IMR-90 (cell line): ENCODE results near the gene PTPRN2. TPM values are rescaled to one million over a fixed set of nuclear protein-coding genes. Genes with fewer than 3 reads are reported as not detected.

ENCODE experiments used
- ATAC-seq: fragments of 200-7000 bp; cut with Tn5 transposase; 2 replicates; pipeline ENCODE4 v1.9.1; 2020; ENCODE audit warnings: low read depth, mild to moderate bottlenecking, moderate library complexity
- BruUV-seq: library from RNA; stranded (reverse); fragments of 400-500 nt; replicated peaks from 2 replicates; lab custom pipeline; 2021; lab: Mats Ljungman, UMichigan
- CTCF ChIA-PET: fragments of 300-600 bp; formaldehyde crosslinking; extraction: SDS; loops from one replicate; lab custom pipeline; 2021; ENCODE audit warnings: antibody characterized with exemption; lab: Yijun Ruan, JAX
- POLR2A ChIA-PET: fragments of 300-600 bp; sonication (Branson Sonifier 250); formaldehyde crosslinking; loops from one replicate; lab custom pipeline; 2022; ENCODE audit warnings: antibody characterized with exemption; ENCODE audit not compliant: unreplicated experiment; lab: Charles Lee
- DNase-seq: peaks from one replicate; pipeline ENCODE4 v3.0.0; 2013
- H2AFZ ChIP-seq: replicated peaks from 2 replicates; pipeline ENCODE3; 2013; ENCODE audit warnings: low read length, mild to moderate bottlenecking; ENCODE audit not compliant: poor library complexity
- H2AK5ac ChIP-seq: 2 replicates; pipeline ENCODE4 v1.6.1; 2013; ENCODE audit warnings: low read depth, low read length, inconsistent platforms
- H2AK9ac ChIP-seq: replicated peaks from 2 replicates; pipeline ENCODE3; 2013; ENCODE audit warnings: mild to moderate bottlenecking, low read depth, low read length, moderate library complexity; ENCODE audit not compliant: poor library complexity
- H2BK120ac ChIP-seq: 2 replicates; pipeline ENCODE4 v1.6.1; 2013; ENCODE audit warnings: low read depth, low read length, inconsistent platforms
- H2BK15ac ChIP-seq: 3 replicates; pipeline ENCODE4 v1.6.1; 2013; ENCODE audit warnings: low read depth, low read length, inconsistent platforms
- H2BK20ac ChIP-seq: 2 replicates; pipeline ENCODE4 v1.6.1; 2013; ENCODE audit warnings: low read depth, mild to moderate bottlenecking, inconsistent platforms, low read length, moderate library complexity
- H2BK5ac ChIP-seq: 2 replicates; pipeline ENCODE4 v1.6.1; 2013; ENCODE audit warnings: mild to moderate bottlenecking, low read depth, low read length, inconsistent platforms; ENCODE audit not compliant: poor library complexity, severe bottlenecking
- H3K14ac ChIP-seq: replicated peaks from 2 replicates; pipeline ENCODE4 v1.6.1; 2013; ENCODE audit warnings: low read depth, low read length, inconsistent platforms
- H3K18ac ChIP-seq: 2 replicates; pipeline ENCODE4 v1.6.1; 2013; ENCODE audit warnings: low read depth, low read length, control low read depth
- H3K23ac ChIP-seq: 2 replicates; pipeline ENCODE4 v1.6.1; 2013; ENCODE audit warnings: low read depth, low read length, inconsistent platforms
- H3K27ac ChIP-seq: 2 replicates; pipeline ENCODE4 v1.5.1; 2013; ENCODE audit warnings: mild to moderate bottlenecking, control low read depth, low read length; ENCODE audit not compliant: insufficient read depth
- H3K27me3 ChIP-seq: 2 replicates; pipeline ENCODE4 v1.6.1; 2013; ENCODE audit warnings: low read length; ENCODE audit not compliant: control insufficient read depth, insufficient read depth
- H3K36me3 ChIP-seq: 2 replicates; pipeline ENCODE4 v1.6.1; 2013; ENCODE audit warnings: low read length, mixed read lengths; ENCODE audit not compliant: control insufficient read depth, insufficient read depth
- H3K4ac ChIP-seq: 2 replicates; pipeline ENCODE4 v1.6.1; 2013; ENCODE audit warnings: low read depth, low read length, inconsistent platforms
- H3K4me1 ChIP-seq: 2 replicates; pipeline ENCODE4 v1.6.1; 2013; ENCODE audit warnings: low read length, mixed read lengths; ENCODE audit not compliant: control insufficient read depth, insufficient read depth
- H3K4me2 ChIP-seq: 2 replicates; pipeline ENCODE4 v1.6.1; 2013; ENCODE audit warnings: low read depth, mild to moderate bottlenecking, control low read depth, low read length, moderate library complexity
- H3K4me3 ChIP-seq: 2 replicates; pipeline ENCODE4 v1.5.1; 2013; ENCODE audit warnings: low read depth, mild to moderate bottlenecking, control low read depth, low read length, moderate library complexity; ENCODE audit not compliant: insufficient read depth
- H3K56ac ChIP-seq: 2 replicates; pipeline ENCODE4 v1.6.1; 2013; ENCODE audit warnings: low read length, inconsistent platforms; ENCODE audit not compliant: insufficient read depth; ENCODE audit errors: extremely low read depth
- H3K79me1 ChIP-seq, 2 experiments: 2 replicates each; pipeline ENCODE4 v1.6.1; 2013; ENCODE audit warnings: low read length in 2 of 2, inconsistent platforms in 1 of 2, low read depth in 1 of 2
- H3K9ac ChIP-seq: 2 replicates; pipeline ENCODE4 v1.6.1; 2013; ENCODE audit warnings: low read depth, low read length, control low read depth
- H3K9me1 ChIP-seq: 2 replicates; pipeline ENCODE4 v1.6.1; 2013; ENCODE audit warnings: low read length, inconsistent platforms; ENCODE audit not compliant: insufficient read depth
- H3K9me3 ChIP-seq: 2 replicates; pipeline ENCODE4 v1.6.1; 2013; ENCODE audit warnings: low read length; ENCODE audit not compliant: control insufficient read depth, insufficient read depth
- H4K20me1 ChIP-seq: 2 replicates; pipeline ENCODE4 v1.6.1; 2013; ENCODE audit warnings: low read length, inconsistent platforms; ENCODE audit not compliant: insufficient read depth
- H4K5ac ChIP-seq: 2 replicates; pipeline ENCODE4 v1.6.1; 2013; ENCODE audit warnings: mild to moderate bottlenecking, low read depth, low read length, control low read depth
- H4K8ac ChIP-seq, 2 experiments: 2 replicates each; pipeline ENCODE4 v1.6.1; 2013; ENCODE audit warnings: low read depth in 2 of 2, low read length in 2 of 2, control low read depth in 1 of 2, inconsistent platforms in 1 of 2
- H4K91ac ChIP-seq: 2 replicates; pipeline ENCODE4 v1.6.1; 2013; ENCODE audit warnings: low read depth, low read length, inconsistent platforms; ENCODE audit not compliant: insufficient read depth
- CHD1 ChIP-seq: IDR thresholded peaks from 2 replicates; pipeline ENCODE4 v1.6.1; 2012; ENCODE audit warnings: low read depth, low read length, improper control_type of control experiment
- RAD21 ChIP-seq: IDR thresholded peaks from 2 replicates; pipeline ENCODE4 v1.6.1; 2012; ENCODE audit warnings: low read length, improper control_type of control experiment
- WGBS, 2 experiments: methylation state at CpG; one replicate each; pipeline versions ENCODE4 v1.1.5 to v1.1.7; 2013; ENCODE audit warnings: missing lambda C conversion rate in 2 of 2; ENCODE audit not compliant: insufficient read length in 1 of 2; ENCODE audit errors: extremely low coverage in 2 of 2; 5-methylcytosine and 5-hydroxymethylcytosine counted together
- dilution Hi-C: fragments of 300-500 bp; cut with HindIII; formaldehyde crosslinking; loops from one replicate; pipeline ENCODE4 v1.14.3; 2018; ENCODE audit warnings: low sequenced_read_pairs; ENCODE audit not compliant: unreplicated experiment
- in situ Hi-C: fragments of 300-500 bp; cut with MboI; formaldehyde crosslinking; loops from 3 replicates; pipeline ENCODE4 v1.14.3; 2019; ENCODE audit warnings: low sequenced_read_pairs, inconsistent platforms, mixed read lengths
- intact Hi-C: fragments of 100-400 bp; cut with micrococcal nuclease; formaldehyde crosslinking; loops from 2 replicates; pipeline ENCODE4 v1.10.0; 2022
- polyA plus RNA-seq, 3 experiments: library from polyadenylated mRNA; depleted of rRNA; stranded (reverse); fragments of >200 nt; gene quantifications; 2 replicates each; pipeline ENCODE4 v1.2.3, GENCODE V29; 2012; ENCODE audit warnings: low replicate concordance in 1 of 3
- total RNA-seq: library from RNA; depleted of rRNA; stranded (reverse); fragments of >200 nt; gene quantifications from 2 replicates; pipeline ENCODE4 v1.2.3, GENCODE V29; 2012

The PTPRN2 gene
- total and polyA plus RNA-seq, 2 of the 4 experiments (the other 2 are of a cell fraction) = 0.03 TPM; not detected in 1

DNA sequence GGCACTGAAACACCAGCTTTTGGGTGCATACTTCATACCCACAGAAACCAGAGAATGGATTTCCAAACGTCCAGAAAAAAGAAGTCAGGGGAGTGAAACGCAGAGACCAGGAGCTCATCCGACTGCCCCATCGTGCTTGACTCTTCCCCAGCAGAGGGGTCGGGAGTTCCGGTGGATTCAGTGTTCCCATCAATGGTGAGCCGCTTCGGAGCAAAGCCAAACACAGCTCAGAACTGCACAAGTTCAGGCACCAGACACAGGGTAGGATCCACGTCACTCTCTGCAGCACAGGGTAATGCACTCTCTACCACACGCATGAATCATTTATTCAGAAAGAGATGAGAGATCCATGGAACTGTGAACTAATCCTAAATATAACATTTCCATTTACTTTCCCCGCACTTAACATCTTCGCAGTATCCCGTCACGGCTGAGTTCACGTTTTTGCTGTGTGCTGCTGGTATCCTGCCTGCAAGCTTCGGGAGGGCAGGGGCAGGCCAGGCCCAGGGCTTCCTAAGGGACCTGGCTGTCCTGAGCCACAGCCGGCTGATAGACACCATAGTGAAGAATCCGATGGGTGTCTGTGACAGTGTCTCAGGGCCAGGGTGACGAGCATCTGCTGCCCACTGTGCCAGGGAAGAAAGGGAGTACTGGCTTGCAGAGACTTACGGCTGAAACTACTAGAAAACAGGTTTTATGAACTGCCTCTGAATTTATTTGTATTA is 545.3 kb downstream of the PTPRN2 start:
- no peak overlapping the region for H3K18ac ChIP-seq
- H4K8ac ChIP-seq = no peak overlapping the region
- H3K23ac ChIP-seq = no peak overlapping the region
- H3K4ac ChIP-seq = no peak overlapping the region
- in situ Hi-C loops (no loop called here), intact Hi-C loops (no loop called here), dilution Hi-C loops (no loop called here)
- CTCF ChIA-PET = no interaction called here
- no peak overlapping the region for H3K9ac ChIP-seq
- H2BK15ac ChIP-seq = no peak overlapping the region
- TF ChIP-seq CHD1 = no peak
- TF ChIP-seq RAD21 = no peak
- no peak overlapping the region for H3K4me3 ChIP-seq
- no peak overlapping the region for H2BK20ac ChIP-seq
- no peaks in the 10 kb centered on the region for H3K9me1 ChIP-seq
- no peak overlapping the region for H2AK9ac ChIP-seq
- H4K5ac ChIP-seq = no peak overlapping the region
- H3K4me1 ChIP-seq = no peaks in the 10 kb centered on the region
- 62% methylated on average over 9 of the region's 20 CpGs; no CpG with 5 or more reads in 1 of the 2 experiments for WGBS, 2 experiments
- H4K20me1 ChIP-seq = no peaks in the 10 kb centered on the region
- POLR2A ChIA-PET = no interaction called here
- H2AFZ ChIP-seq = no peak overlapping the region
- no peak overlapping the region for H3K56ac ChIP-seq
- no peaks in the 10 kb centered on the region for H3K36me3 ChIP-seq
- H2BK5ac ChIP-seq = no peak overlapping the region
- no peak for ATAC-seq
- no peak overlapping the region for H3K27ac ChIP-seq
- H2BK120ac ChIP-seq = no peak overlapping the region
- H3K9me3 ChIP-seq = peaks cover 42% of the 10 kb centered on the region
- H2AK5ac ChIP-seq = no peak overlapping the region
- no peaks in the 10 kb centered on the region for H3K79me1 ChIP-seq
- no peak overlapping the region for H3K14ac ChIP-seq
- no peaks in the 10 kb centered on the region for H3K27me3 ChIP-seq
- no peak for DNase-seq
- no peak overlapping the region for H4K91ac ChIP-seq
- BruUV-seq = no TSS peak
- H3K4me2 ChIP-seq = no peak overlapping the region
